ENCODE results near the gene RASGEF1C. TPM values are rescaled to one million over a fixed set of nuclear protein-coding genes. Genes with fewer than 3 reads are reported as not detected.

Gene RASGEF1C
- total RNA-seq = not detected in 2 replicates

GRCh38 chr5:180209137-180209581 is at the start of gene RASGEF1C:
TSS of gene RASGEF1C (minus strand) at chr5:180209211. CDS start at chr5:180138052, 71,159 bp downstream.

GRCh38 chr5:180071531-180072255 is 137.3 kb downstream of the RASGEF1C start, which contains the start of gene RNF130:
TSS of gene RNF130 (minus strand) at chr5:180071759. CDS start at chr5:180071702, 57 bp downstream.

Other genes starting within 250 kb of the RASGEF1C start
- gene RNF130, start 137.5 kb downstream of the RASGEF1C start, total RNA-seq = 18.4 and 28.9 TPM in 2 replicates
- gene MAPK9, start 82.9 kb upstream of the RASGEF1C start, total RNA-seq = 19.6 and 20.3 TPM in 2 replicates
- gene GFPT2, start 144.1 kb upstream of the RASGEF1C start, total RNA-seq = 0.39 and 5.1 TPM in 2 replicates

All from hair follicular keratinocyte (primary cell).